Astrocyte (in vitro differentiated cells and primary cell): Measurements from ENCODE around the gene ZDHHC8. TPM values are rescaled to one million over a fixed set of nuclear protein-coding genes. Genes with fewer than 3 reads are reported as not detected.

ENCODE experiments used
- DNase-seq: peaks from one replicate; pipeline ENCODE4 v3.0.0-alpha.2; 2010; ENCODE audit warnings: low read depth
- FAIRE-seq: peaks from 2 replicates; lab custom pipeline; 2011; peaks lifted over from hg19 to GRCh38; lab: Jason Lieb, UNC
- H2AFZ ChIP-seq: 2 replicates; pipeline ENCODE4 v1.6.0; 2012; ENCODE audit warnings: low read depth, low read length, inconsistent platforms
- H3K27ac ChIP-seq: 2 replicates; pipeline ENCODE4 v1.5.1; 2011; ENCODE audit warnings: low read depth, low read length, inconsistent platforms
- H3K27me3 ChIP-seq: 2 replicates; pipeline ENCODE4 v1.6.0; 2011; ENCODE audit warnings: low read length, inconsistent platforms; ENCODE audit not compliant: insufficient read depth
- H3K36me3 ChIP-seq: 2 replicates; pipeline ENCODE4 v1.5.1; 2011; ENCODE audit warnings: low read length, inconsistent platforms; ENCODE audit not compliant: insufficient read depth
- H3K4me1 ChIP-seq: 2 replicates; pipeline ENCODE4 v1.5.1; 2011; ENCODE audit warnings: low read length, inconsistent platforms; ENCODE audit not compliant: insufficient read depth
- H3K4me2 ChIP-seq: 2 replicates; pipeline ENCODE4 v1.6.0; 2012; ENCODE audit warnings: low read length, inconsistent platforms
- H3K4me3 ChIP-seq: 2 replicates; pipeline ENCODE4 v1.5.1; 2011; ENCODE audit warnings: low read depth, mild to moderate bottlenecking, low read length, inconsistent platforms; ENCODE audit not compliant: insufficient read depth
- H3K79me2 ChIP-seq: 2 replicates; pipeline ENCODE4 v1.6.0; 2012; ENCODE audit warnings: mild to moderate bottlenecking, low read length, inconsistent platforms; ENCODE audit not compliant: insufficient read depth
- H3K9ac ChIP-seq: 2 replicates; pipeline ENCODE4 v1.6.0; 2012; ENCODE audit warnings: mild to moderate bottlenecking, low read length, inconsistent platforms
- H3K9me3 ChIP-seq: 2 replicates; pipeline ENCODE4 v1.5.1; 2012; ENCODE audit warnings: low read depth, mild to moderate bottlenecking, low read length, inconsistent platforms; ENCODE audit not compliant: insufficient read depth
- H4K20me1 ChIP-seq: 2 replicates; pipeline ENCODE4 v1.6.0; 2012; ENCODE audit warnings: low read length, inconsistent platforms; ENCODE audit not compliant: insufficient read depth
- H3K27ac Mint-ChIP-seq: one replicate; pipeline ENCODE4 v1.8.0; 2021; ENCODE audit warnings: mild to moderate bottlenecking, mixed read lengths; ENCODE audit not compliant: unreplicated experiment
- H3K27me3 Mint-ChIP-seq: one replicate; pipeline ENCODE4 v1.8.0; 2021; ENCODE audit warnings: low read depth, mixed read lengths; ENCODE audit not compliant: unreplicated experiment
- H3K36me3 Mint-ChIP-seq: one replicate; pipeline ENCODE4 v1.8.0; 2021; ENCODE audit warnings: low read depth, mixed read lengths; ENCODE audit not compliant: unreplicated experiment
- H3K4me1 Mint-ChIP-seq: one replicate; pipeline ENCODE4 v1.8.0; 2021; ENCODE audit warnings: low read depth, mixed read lengths; ENCODE audit not compliant: unreplicated experiment
- H3K4me3 Mint-ChIP-seq: one replicate; pipeline ENCODE4 v1.8.0; 2021; ENCODE audit warnings: mild to moderate bottlenecking, moderate library complexity, mixed read lengths; ENCODE audit not compliant: unreplicated experiment
- H3K9me3 Mint-ChIP-seq: one replicate; pipeline ENCODE4 v1.8.0; 2021; ENCODE audit warnings: mild to moderate bottlenecking, mixed read lengths; ENCODE audit not compliant: unreplicated experiment
- CTCF ChIP-seq: IDR thresholded peaks from 2 replicates; pipeline ENCODE4 v1.5.1; 2011; ENCODE audit warnings: low read depth, mild to moderate bottlenecking, inconsistent platforms, low read length, moderate library complexity; ENCODE audit not compliant: insufficient read depth
- EZH2 ChIP-seq: IDR thresholded peaks from 2 replicates; pipeline ENCODE4 v1.6.1; 2012; ENCODE audit warnings: mild to moderate bottlenecking, low read length, inconsistent platforms; ENCODE audit not compliant: insufficient read depth
- total RNA-seq: library from RNA; stranded (reverse); gene quantifications from 2 replicates; pipeline ENCODE4 v1.2.1, GENCODE V29; 2021

ZDHHC8 gene
- total RNA-seq, 1 donor from 2014 or later = 88.3 TPM

- peaks cover 38% of the 10 kb centered on the region for H3K36me3 ChIP-seq
- TF ChIP-seq CTCF = no peak
- no peak for TF ChIP-seq EZH2
- peaks cover 17% of the 10 kb centered on the region for H3K4me1 ChIP-seq
- no peaks in the 10 kb centered on the region for H3K27me3 ChIP-seq
- Mint-ChIP-seq H3K27ac (no peak overlapping the region), H3K36me3 (peaks cover 23% of the 10 kb centered on the region), H3K4me3 (no peak overlapping the region), H3K4me1 (peaks cover 31% of the 10 kb centered on the region), H3K9me3 (no peaks in the 10 kb centered on the region), H3K27me3 (no peaks in the 10 kb centered on the region)
- H3K4me2 ChIP-seq = no peak overlapping the region
- FAIRE-seq (no peak), DNase-seq (no peak)
- H3K9me3 ChIP-seq = no peaks in the 10 kb centered on the region
- no peak overlapping the region for H3K9ac ChIP-seq
- H2AFZ ChIP-seq = no peak overlapping the region
- no peak overlapping the region for H3K4me3 ChIP-seq
- peaks cover 99% of the 10 kb centered on the region for H3K79me2 ChIP-seq
- H3K27ac ChIP-seq = no peak overlapping the region
- peaks cover 93% of the 10 kb centered on the region for H4K20me1 ChIP-seq
Measured at GRCh38 chr22:20085651-20086050, 46.0 kb upstream of the ZDHHC8 start.

- DNase-seq (no peak), FAIRE-seq (no peak)
- Histone ChIP-seq H3K36me3 (peaks cover 43% of the 10 kb centered on the region), H3K9me3 (no peaks in the 10 kb centered on the region), H3K9ac (no peak overlapping the region), H3K79me2 (peaks cover 98% of the 10 kb centered on the region), H3K4me2 (no peak overlapping the region), H3K27me3 (no peaks in the 10 kb centered on the region), H2AFZ (no peak overlapping the region), H3K4me1 (peaks cover 14% of the 10 kb centered on the region), H3K4me3 (no peak overlapping the region), H3K27ac (no peak overlapping the region), H4K20me1 (peaks cover 97% of the 10 kb centered on the region)
- H3K27ac Mint-ChIP-seq = no peak overlapping the region
- H3K36me3 Mint-ChIP-seq = peaks cover 26% of the 10 kb centered on the region
- H3K27me3 Mint-ChIP-seq = no peaks in the 10 kb centered on the region
- H3K9me3 Mint-ChIP-seq = no peaks in the 10 kb centered on the region
- peaks cover 30% of the 10 kb centered on the region for H3K4me1 Mint-ChIP-seq
- no peak overlapping the region for H3K4me3 Mint-ChIP-seq
- TF ChIP-seq EZH2 (no peak), CTCF (no peak)
Measured at GRCh38 chr22:20086101-20086599, 45.5 kb upstream of the ZDHHC8 start.

- Histone ChIP-seq H3K4me2 (no peak overlapping the region), H3K79me2 (peaks cover 98% of the 10 kb centered on the region), H3K27ac (no peak overlapping the region), H3K9me3 (no peaks in the 10 kb centered on the region), H3K27me3 (no peaks in the 10 kb centered on the region), H2AFZ (no peak overlapping the region), H3K9ac (no peak overlapping the region), H4K20me1 (peaks cover 97% of the 10 kb centered on the region), H3K4me1 (peaks cover 8% of the 10 kb centered on the region), H3K4me3 (no peak overlapping the region), H3K36me3 (peaks cover 49% of the 10 kb centered on the region)
- Mint-ChIP-seq H3K27ac (no peak overlapping the region), H3K9me3 (no peaks in the 10 kb centered on the region), H3K4me1 (peaks cover 24% of the 10 kb centered on the region), H3K4me3 (no peak overlapping the region), H3K36me3 (peaks cover 32% of the 10 kb centered on the region), H3K27me3 (no peaks in the 10 kb centered on the region)
- FAIRE-seq (no peak), DNase-seq (no peak)
- TF ChIP-seq EZH2 = no peak
- TF ChIP-seq CTCF = no peak
Measured at GRCh38 chr22:20086763-20087162, 44.8 kb upstream of the ZDHHC8 start.
